Mesangial cell (primary cell): ENCODE measurements around the gene TBATA. TPM values are rescaled to one million over a fixed set of nuclear protein-coding genes. Genes with fewer than 3 reads are reported as not detected.

Source experiments
- total RNA-seq: library from RNA; depleted of rRNA; stranded (reverse); fragments of >200 nt; gene quantifications from 2 replicates; pipeline ENCODE4 v1.2.3, GENCODE V29; 2015

TBATA gene, protein sequence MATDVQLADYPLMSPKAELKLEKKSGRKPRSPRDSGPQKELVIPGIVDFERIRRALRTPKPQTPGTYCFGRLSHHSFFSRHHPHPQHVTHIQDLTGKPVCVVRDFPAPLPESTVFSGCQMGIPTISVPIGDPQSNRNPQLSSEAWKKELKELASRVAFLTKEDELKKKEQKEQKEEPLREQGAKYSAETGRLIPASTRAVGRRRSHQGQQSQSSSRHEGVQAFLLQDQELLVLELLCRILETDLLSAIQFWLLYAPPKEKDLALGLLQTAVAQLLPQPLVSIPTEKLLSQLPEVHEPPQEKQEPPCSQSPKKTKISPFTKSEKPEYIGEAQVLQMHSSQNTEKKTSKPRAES
- not detected in 2 replicates for total RNA-seq

DNA sequence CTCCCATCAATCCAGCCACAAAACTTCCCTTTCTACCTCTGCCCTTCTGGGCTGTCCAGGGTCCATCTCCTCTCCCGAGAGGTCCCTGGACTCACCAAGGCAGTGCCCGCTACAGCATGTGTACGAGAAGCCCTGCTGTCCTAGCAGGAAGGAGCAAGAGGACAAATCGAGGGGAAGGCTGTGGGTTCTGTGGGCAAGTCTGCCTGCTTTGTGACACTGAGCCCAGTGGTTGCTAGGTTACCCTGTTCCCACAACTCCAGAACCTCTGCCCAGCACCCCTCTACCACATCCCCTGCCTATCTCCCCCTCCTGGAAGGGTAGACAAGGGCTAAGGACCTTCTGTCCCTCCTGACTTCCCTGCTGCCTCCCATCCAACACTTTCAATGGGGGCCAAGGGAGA is at the start of gene TBATA:
Gene TBATA (minus strand): TSS at position 188 of the 400 bp plus-strand sequence. CDS start 1,998 bp downstream, outside the sequence.

DNA sequence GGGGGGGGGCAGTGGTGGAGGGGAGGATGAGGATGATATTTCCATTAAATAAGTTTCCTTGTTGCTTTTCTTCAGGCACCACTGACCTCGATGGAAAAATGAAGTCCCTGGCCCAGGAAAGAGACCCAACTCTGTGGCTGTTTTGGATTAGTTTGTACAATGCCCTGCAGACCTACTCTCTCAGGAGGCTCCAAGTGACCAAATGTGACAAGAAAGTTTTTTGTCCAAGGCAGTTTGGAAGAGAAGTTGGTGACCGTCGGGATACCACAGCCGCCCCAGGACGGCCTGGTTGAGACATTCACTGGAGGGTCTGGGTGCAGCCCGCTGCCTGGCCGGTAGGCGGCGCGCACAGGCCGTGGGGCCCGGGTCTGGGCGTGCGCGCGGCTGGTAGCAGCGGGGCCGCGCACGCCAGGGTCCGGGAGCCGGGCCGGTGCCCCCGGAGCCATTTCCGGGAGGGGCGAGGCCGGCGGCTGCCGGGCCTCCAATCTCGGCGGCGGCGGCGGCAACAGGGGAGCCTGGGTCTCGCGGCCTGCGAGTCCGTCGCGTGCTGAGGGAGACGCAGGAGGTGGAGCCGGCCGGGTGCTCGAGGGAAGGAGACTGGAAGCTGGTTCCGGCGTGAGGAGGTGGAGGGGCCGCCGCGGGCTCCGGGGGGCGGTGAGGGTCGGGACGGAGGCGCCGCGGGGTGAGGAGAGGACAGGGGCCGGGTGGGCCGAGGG is 30.5 kb upstream of the TBATA start, which contains the start of gene SGPL1:
Gene SGPL1 (plus strand): TSS at position 445 of the 716 bp plus-strand sequence. CDS start 906 bp downstream, outside the sequence.

Other genes with a start within 250 kb of the TBATA start
- not detected in 2 replicates for gene PRF1, start 182.6 kb downstream of the TBATA start, total RNA-seq
- gene ADAMTS14, start 112.9 kb downstream of the TBATA start, total RNA-seq = 1.6 and 2.5 TPM in 2 replicates
- 35.8 and 57.9 TPM in 2 replicates for gene SGPL1, start 30.6 kb upstream of the TBATA start, total RNA-seq
- gene PCBD1, start 103.2 kb upstream of the TBATA start, total RNA-seq = 108 and 123 TPM in 2 replicates